Stimulated activated CD8-positive, alpha-beta memory T cell treated with anti-CD3 and anti-CD28 coated beads, Interleukin-2, amount 100 ng/mL, for 1 hour (primary cell): ENCODE results near the gene SH3BP5L.
A peak's percentile ranks its signal among the peaks of the same experiment; 100 is the strongest.

Experiments used
- DNase-seq, 2 donors: peaks; one replicate each; pipeline ENCODE4 v3.0.0-alpha.2; 2020; ENCODE audit warnings: low read depth in 2 of 2

The SH3BP5L gene

GRCh38 chr1:248825909-248826760 is at the start of gene SH3BP5L:
Gene SH3BP5L (minus strand): TSS chr1:248825915. CDS start chr1:248824935, 980 bp downstream.
- peak; percentile 75 to 83 for DNase-seq

GRCh38 chr1:248873993-248874533 is 48.3 kb upstream of the SH3BP5L start:
- DNase-seq, result peak; percentile 70 to 73

GRCh38 chr1:248873409-248873992 is 47.8 kb upstream of the SH3BP5L start:
- DNase-seq, result peak; percentile 82 to 91

DNA sequence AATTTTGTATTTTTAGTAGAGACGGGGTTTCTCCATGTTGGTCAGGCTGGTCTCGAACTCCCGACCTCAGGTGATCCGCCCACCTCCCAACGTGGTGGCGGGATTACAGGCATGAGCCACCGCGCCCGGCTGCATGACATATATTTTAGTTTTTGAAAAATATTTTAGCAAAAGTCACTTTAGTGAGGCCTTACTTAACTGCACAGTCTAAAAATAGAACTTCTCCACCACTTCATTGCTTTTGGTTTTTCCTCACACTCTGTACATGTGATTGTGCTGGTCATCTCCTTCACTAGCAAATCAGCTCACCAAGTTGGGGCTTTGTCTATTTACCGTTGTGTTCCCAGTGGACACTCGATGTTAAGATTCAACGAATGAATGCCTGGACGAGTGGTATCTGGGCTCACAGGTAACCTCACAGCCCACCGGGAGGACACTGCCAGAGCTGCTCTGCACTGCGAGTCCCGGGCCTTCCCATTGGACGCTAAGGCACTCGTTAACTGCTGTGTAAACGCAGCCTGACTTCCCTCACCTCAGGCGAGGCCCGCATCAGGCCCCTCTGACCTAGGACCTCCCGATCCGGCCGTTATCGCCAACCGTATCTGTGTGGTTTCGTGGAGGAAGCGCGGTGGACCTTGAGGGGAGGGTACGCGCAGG is 47.2 kb upstream of the SH3BP5L start:
- no peak for DNase-seq

DNA sequence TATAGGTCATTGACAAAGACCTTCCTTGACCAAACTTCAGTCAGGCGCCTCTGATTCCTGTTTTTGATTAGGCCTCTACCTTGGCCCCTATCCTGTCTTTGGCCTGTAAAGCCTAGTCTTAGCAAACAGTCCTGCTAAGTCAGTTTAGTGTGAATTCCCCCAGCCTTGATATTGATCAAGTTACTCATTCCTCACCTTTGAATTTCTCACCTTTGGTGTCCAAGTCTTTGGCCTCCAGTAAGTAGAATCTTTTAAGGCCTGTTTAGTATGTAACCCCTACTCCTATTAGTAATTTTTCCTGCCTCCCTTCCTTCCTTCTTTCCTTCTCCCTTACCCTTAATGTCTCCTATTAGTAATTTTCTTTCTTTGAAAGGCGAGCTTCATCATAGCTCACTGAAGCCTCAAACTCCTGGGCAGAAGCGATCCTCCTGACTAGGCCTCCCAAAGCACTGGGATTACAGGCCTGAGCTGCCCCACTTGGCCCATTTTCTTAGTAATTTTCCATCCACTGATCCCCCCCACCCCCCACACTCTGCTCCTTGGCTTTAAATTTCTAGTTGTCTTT is 46.2 kb upstream of the SH3BP5L start:
- DNase-seq, result no peak

DNA sequence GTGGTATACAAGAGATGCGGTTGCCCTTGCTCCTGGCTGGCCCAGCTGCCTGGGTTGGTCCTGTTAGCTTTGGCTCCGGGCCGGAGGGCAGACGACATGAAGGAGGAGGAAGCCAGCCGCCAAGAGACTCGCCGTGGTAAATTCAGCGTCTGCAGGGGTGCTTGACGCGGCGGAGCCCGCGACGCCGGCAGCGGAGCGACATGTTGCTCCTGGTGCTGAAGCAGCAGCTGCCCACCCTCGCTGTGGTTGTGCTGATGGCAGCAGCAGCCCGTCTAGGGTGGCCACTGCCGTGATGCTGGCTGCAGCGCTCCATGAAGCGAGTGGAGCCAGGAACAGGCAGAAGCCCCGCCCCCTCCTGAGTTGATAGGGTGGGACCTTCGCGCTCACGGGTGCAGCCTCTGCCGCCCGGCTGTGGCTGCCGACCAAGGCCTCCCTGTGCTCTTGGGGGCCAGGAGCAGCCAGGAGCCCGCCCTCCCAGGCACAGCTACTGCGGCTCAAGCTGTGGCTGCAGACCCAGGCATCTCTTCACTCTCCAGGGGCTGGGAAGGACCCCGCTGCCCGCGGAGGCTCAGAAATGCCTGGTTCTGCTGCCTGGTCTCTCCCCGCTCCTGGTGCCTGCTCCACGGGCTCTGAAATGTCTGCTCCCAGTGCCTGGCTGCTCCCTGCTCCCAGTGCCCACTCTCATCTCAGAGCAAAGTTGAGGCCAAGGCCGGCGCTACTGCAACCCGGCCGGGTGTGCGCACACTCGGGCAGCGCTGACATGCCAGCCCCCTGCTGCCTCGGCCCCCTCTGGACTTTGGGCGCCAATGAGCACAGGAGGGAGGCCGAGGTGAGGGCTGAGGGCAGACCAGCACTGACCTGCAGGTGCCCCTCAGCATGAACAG is 37.5 kb upstream of the SH3BP5L start:
- DNase-seq, result peak; percentile 56 to 70

GRCh38 chr1:248862695-248862997 is 36.9 kb upstream of the SH3BP5L start:
- DNase-seq, result no peak

GRCh38 chr1:248861616-248862015 is 35.9 kb upstream of the SH3BP5L start:
- DNase-seq, result no peak

DNA sequence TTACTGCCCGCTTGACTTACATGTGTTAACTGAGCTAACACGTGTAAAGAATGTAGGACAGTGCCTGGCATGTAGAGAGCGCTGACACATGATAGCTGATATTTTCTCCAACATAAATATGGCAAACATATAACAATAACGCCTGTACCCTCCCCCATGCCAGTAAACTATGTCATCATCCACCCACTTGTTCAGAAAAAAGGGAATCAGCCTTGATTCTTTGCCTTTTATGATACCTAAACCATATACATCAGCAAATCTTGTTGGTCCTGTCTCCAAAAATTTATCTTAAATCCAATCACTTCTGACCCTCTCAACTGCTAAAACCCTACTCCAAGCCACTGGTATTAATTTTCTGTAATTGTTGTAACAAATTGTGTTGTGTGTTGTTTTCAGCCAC is 34.3 kb upstream of the SH3BP5L start:
- DNase-seq, result no peak

DNA sequence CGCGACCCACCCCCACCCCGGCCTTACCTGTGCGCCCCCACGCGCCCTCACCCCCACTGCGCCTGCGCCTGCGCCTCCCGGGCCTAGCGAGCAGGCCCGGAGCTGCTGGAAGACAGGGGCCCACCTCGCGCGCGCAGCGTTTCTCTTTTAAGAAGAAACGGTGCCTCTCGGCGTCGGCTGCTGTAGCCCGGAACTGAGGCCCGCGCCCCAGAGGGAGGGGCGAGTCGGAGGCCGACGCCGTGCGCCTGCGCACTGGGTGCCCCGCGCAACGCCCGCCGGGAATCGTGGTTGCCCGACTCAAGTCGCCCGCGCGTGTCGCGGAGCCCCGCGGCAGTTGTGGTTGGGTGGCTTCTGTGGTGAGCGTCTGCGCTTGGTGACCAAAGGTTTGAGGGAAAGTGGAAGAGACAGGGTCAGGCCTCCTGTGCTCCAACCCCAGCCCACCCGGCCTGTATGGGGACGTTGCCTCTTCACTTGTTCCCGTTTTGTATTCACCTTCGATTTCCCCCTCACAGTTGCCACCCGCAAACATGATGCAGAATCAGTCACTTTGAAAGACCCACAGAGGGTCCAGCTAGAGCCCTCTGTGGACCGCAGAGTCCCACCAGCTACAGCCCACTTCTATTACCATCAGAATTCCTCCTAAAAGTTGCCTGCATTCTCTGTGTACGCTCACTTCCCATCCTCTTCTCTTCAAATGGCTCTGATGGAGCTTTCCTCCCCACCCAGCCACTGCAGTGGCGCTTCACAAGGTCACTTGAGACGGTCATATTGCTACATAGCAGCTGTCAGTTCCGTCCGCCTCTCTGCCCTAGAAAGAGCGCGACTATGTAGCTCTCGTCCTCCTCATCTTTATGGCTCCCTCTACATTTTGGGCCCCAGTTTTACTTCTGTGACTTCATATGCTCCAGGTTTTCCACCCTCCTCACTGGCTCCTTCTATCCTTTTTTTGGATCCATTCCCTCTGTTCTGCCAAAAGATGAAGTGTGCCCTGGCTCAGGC is 33.5 kb upstream of the SH3BP5L start, which contains the start of gene ZNF692:
Gene ZNF692, minus strand, starts transcription at position 195 of the 999 bp plus-strand sequence. CDS start 776 bp downstream, outside the sequence.
- peak; percentile 91 to 96 for DNase-seq

DNA sequence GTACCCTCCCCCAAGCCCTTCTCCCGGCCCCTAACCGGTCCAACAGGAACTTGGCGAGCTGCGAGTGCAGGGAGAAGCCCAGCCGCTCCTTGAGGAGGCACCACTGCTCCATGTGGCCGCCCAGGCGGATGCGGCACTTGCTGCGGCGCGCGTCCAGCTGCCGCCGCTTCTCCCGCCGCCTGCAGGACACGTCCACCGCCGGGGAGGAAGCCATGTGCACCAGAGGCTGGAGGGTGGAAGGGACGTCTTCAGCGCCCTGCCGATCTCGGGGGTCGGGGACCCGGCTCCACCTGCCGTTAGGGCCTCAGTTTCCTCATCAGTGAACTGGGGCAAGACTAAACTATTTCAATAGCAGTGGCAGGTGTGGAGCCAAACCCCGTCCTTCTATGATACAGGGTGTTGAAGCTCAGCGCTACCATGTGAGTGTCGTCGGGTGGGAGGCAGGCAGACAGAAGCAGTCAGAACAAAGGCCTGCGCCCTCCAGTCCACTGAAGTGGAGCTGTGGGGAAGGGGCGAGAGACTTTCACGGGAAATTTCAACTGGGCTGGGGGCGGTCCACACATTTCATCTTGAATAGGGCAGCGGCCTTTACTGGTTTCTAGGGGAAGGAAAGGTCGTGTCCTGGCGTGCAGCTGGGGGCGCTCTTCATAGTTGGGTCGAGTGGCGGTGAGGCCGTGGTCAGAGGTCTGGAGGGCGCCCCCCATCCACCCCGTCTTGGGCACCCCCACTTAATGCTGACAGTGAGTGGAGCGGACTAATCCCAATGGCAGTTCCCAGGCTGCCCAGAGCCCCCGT is 32.6 kb upstream of the SH3BP5L start:
- no peak for DNase-seq

DNA sequence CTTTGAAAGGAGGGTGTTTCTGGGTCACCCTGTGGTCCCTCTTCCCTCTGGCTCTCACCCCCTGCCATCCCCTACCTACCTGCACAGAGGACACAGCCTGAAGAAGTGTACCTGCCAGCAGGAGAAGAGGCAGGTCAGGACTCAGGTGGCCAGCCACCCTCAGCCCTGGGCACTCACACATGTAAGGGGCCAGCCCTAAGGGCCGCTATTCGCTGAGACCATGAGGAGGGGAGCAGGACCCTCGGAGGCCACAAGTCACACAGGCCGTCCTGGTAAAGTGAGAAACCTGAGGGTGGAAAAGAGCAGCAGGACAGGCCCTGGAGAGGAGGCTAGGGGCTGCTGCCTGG is 32.0 kb upstream of the SH3BP5L start:
- no peak for DNase-seq

DNA sequence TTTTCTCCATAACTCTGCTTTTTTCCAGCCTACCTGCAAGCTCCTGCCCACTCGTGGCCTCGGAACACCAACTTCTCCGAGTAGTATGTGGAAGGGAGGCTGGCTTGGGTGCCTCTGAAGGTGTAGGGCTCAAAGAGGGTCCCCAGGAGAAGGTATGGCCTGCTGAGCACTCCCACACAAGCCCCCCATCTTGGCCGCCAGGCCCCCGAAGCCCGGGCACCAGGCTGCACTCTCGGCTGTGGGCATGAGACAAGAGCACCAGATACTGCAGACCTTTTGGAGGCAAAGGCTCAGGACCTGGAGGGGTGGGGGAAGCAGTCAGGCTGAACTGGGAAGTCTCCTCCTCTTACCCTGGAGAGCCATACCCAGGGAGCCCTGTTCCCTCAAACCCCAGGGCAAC is 31.5 kb upstream of the SH3BP5L start:
- DNase-seq, result no peak

GRCh38 chr1:248856176-248856575 is 30.5 kb upstream of the SH3BP5L start:
- no peak for DNase-seq

DNA sequence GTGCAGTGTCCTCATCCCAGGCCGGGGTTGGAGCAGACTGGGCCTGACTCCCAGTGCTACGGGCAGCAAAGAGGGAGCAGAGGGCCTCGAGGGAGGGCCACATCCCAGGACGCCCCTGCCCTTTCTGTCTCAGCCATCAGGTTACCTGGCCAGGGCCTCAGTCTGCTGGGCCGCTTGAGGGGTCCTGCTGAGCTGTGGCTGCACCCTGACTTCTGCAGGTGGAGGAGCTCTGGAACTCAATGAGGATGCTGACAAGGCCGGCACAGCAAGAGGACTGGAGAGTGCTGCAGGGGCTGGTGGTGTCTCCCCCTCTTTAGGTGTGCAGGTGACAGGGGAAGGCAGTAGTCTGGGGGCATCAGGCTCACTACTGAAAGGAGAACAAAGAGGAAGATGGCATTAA is 29.9 kb upstream of the SH3BP5L start:
- no peak for DNase-seq

GRCh38 chr1:248853663-248854375 is 28.1 kb upstream of the SH3BP5L start:
- no peak for DNase-seq

- no peak for DNase-seq
Observed at GRCh38 chr1:248852481-248853405, 27.0 kb upstream of the SH3BP5L start.
